Mesenchymal stem cell (in vitro differentiated cells and primary cell): Measurements from ENCODE around the gene ZNF189.

Source experiments
- DNase-seq: peaks from one replicate; pipeline ENCODE4 v3.0.0-alpha.2; 2013
- H2AFZ ChIP-seq: one replicate; pipeline ENCODE4 v1.6.1; 2013; ENCODE audit warnings: low read depth, mild to moderate bottlenecking, control low read depth, inconsistent platforms, low read length, moderate library complexity
- H2AK5ac ChIP-seq: 2 replicates; pipeline ENCODE4 v1.6.1; 2013; ENCODE audit warnings: low read length, moderate library complexity, mild to moderate bottlenecking, inconsistent platforms; ENCODE audit not compliant: severe bottlenecking
- H2BK120ac ChIP-seq: one replicate; pipeline ENCODE4 v1.6.1; 2013; ENCODE audit warnings: low read depth, mild to moderate bottlenecking, inconsistent platforms, low read length, moderate library complexity
- H2BK12ac ChIP-seq, 2 experiments: one replicate each; pipeline ENCODE4 v1.6.1; 2013; ENCODE audit warnings: inconsistent platforms in 2 of 2, low read length in 2 of 2, mild to moderate bottlenecking in 2 of 2, moderate library complexity in 2 of 2, control low read depth in 1 of 2
- H2BK15ac ChIP-seq: one replicate; pipeline ENCODE4 v1.6.1; 2013; ENCODE audit warnings: mild to moderate bottlenecking, low read depth, inconsistent platforms; ENCODE audit not compliant: poor library complexity, severe bottlenecking
- H2BK5ac ChIP-seq: 2 replicates; pipeline ENCODE4 v1.6.1; 2013; ENCODE audit warnings: low read depth, mild to moderate bottlenecking, low read length, control low read depth, inconsistent platforms; ENCODE audit not compliant: poor library complexity, severe bottlenecking
- H3K14ac ChIP-seq, 2 experiments: one replicate each; pipeline ENCODE4 v1.6.1; 2013; ENCODE audit warnings: inconsistent platforms in 2 of 2, low read length in 2 of 2, control low read depth in 1 of 2, mild to moderate bottlenecking in 1 of 2, moderate library complexity in 1 of 2
- H3K18ac ChIP-seq, 2 experiments: one replicate each; pipeline ENCODE4 v1.6.1; 2013; ENCODE audit warnings: inconsistent platforms in 2 of 2, low read length in 2 of 2, control low read depth in 1 of 2, low read depth in 1 of 2, mild to moderate bottlenecking in 1 of 2
- H3K23ac ChIP-seq, 2 experiments: one replicate each; pipeline ENCODE4 v1.6.1; 2013; ENCODE audit warnings: inconsistent platforms in 2 of 2, low read length in 2 of 2, mild to moderate bottlenecking in 2 of 2, moderate library complexity in 2 of 2, control low read depth in 1 of 2
- H3K27ac ChIP-seq: 2 replicates; pipeline ENCODE4 v1.5.1; 2013; ENCODE audit warnings: mild to moderate bottlenecking, moderate library complexity, low read length, control low read depth, inconsistent platforms; ENCODE audit not compliant: poor library complexity, severe bottlenecking
- H3K27me3 ChIP-seq, 2 experiments: 2 replicates each; pipeline versions ENCODE4 v1.6.1 to v1.7.0; 2013; ENCODE audit warnings: low read length in 2 of 2, mild to moderate bottlenecking in 2 of 2, moderate library complexity in 2 of 2, control low read depth in 1 of 2, inconsistent platforms in 1 of 2; ENCODE audit not compliant: control insufficient read depth in 1 of 2, insufficient read depth in 1 of 2
- H3K36me3 ChIP-seq, 2 experiments: 2 replicates each; pipeline versions ENCODE4 v1.6.1 to v1.7.0; 2013; ENCODE audit warnings: low read length in 2 of 2, control low read depth in 1 of 2, inconsistent platforms in 1 of 2, low read depth in 1 of 2, mild to moderate bottlenecking in 1 of 2; ENCODE audit not compliant: insufficient read depth in 2 of 2, control insufficient read depth in 1 of 2
- H3K4ac ChIP-seq, 2 experiments: one replicate each; pipeline ENCODE4 v1.6.1; 2013; ENCODE audit warnings: inconsistent platforms in 2 of 2, low read length in 2 of 2, mild to moderate bottlenecking in 2 of 2, moderate library complexity in 2 of 2, control low read depth in 1 of 2, low read depth in 1 of 2
- H3K4me1 ChIP-seq: 2 replicates; pipeline ENCODE4 v1.6.1; 2013; ENCODE audit warnings: low read depth, low read length, control low read depth; ENCODE audit not compliant: control insufficient read depth, insufficient read depth
- H3K4me2 ChIP-seq: 2 replicates; pipeline ENCODE4 v1.6.1; 2013; ENCODE audit warnings: low read length, mild to moderate bottlenecking, inconsistent platforms; ENCODE audit not compliant: poor library complexity, severe bottlenecking
- H3K4me3 ChIP-seq, 2 experiments: 2 replicates each; pipeline versions ENCODE4 v1.5.1 to v1.7.0; 2013; ENCODE audit warnings: low read length in 2 of 2, mild to moderate bottlenecking in 2 of 2, control low read depth in 1 of 2, low read depth in 1 of 2; ENCODE audit not compliant: insufficient read depth in 1 of 2
- H3K79me1 ChIP-seq: replicated peaks from 2 replicates; pipeline ENCODE4 v1.6.1; 2013; ENCODE audit warnings: mild to moderate bottlenecking, control low read depth, low read length, inconsistent platforms; ENCODE audit not compliant: poor library complexity, severe bottlenecking
- H3K9ac ChIP-seq: 2 replicates; pipeline ENCODE4 v1.7.0; 2013; ENCODE audit warnings: mild to moderate bottlenecking, low read length, moderate library complexity
- H3K9me3 ChIP-seq: 2 replicates; pipeline ENCODE4 v1.7.0; 2013; ENCODE audit warnings: mild to moderate bottlenecking, low read length; ENCODE audit not compliant: control insufficient read depth
- H4K8ac ChIP-seq: one replicate; pipeline ENCODE4 v1.6.1; 2013; ENCODE audit warnings: inconsistent platforms, mild to moderate bottlenecking, low read length, moderate library complexity
- H4K91ac ChIP-seq: one replicate; pipeline ENCODE4 v1.6.1; 2013; ENCODE audit warnings: mild to moderate bottlenecking, low read length, inconsistent platforms
- WGBS: methylation state at CpG from one replicate; pipeline ENCODE4 v1.1.7; 2013; ENCODE audit warnings: mixed read lengths; 5-methylcytosine and 5-hydroxymethylcytosine counted together

The ZNF189 gene

GRCh38 chr9:101367323-101367722 is 31.3 kb upstream of the ZNF189 start:
- Histone ChIP-seq H2BK15ac (no peak overlapping the region), H3K27ac (no peak overlapping the region), H4K8ac (no peak overlapping the region), H3K9me3 (no peaks in the 10 kb centered on the region), H3K4me2 (no peak overlapping the region), H3K27me3 (no peaks in the 10 kb centered on the region), H3K4me3 (no peak overlapping the region), H3K18ac (no peak overlapping the region), H2BK12ac (no peak overlapping the region), H4K91ac (no peak overlapping the region), H3K14ac (no peak overlapping the region), H2BK120ac (no peak overlapping the region), H2BK5ac (no peak overlapping the region), H2AFZ (no peak overlapping the region), H2AK5ac (no peak overlapping the region), H3K9ac (no peak overlapping the region), H3K4ac (no peak overlapping the region), H3K23ac (no peak overlapping the region), H3K79me1 (no peaks in the 10 kb centered on the region), H3K4me1 (peaks cover 2% of the 10 kb centered on the region), H3K36me3 (no peaks in the 10 kb centered on the region)
- 89% methylated on average over 1 of the region's 3 CpGs for whole genome bisulfite sequencing
- DNase-seq = no peak

- no peaks in the 10 kb centered on the region for H3K36me3 ChIP-seq
- H2BK120ac ChIP-seq = no peak overlapping the region
- no peak overlapping the region for H3K4me3 ChIP-seq
- no peak overlapping the region for H3K4me2 ChIP-seq
- no peak overlapping the region for H3K23ac ChIP-seq
- H2AK5ac ChIP-seq = no peak overlapping the region
- no peak overlapping the region for H3K4ac ChIP-seq
- H3K18ac ChIP-seq = no peak overlapping the region
- no peak overlapping the region for H2BK5ac ChIP-seq
- DNase-seq = no peak
- H3K4me1 ChIP-seq = peaks cover 2% of the 10 kb centered on the region
- H4K8ac ChIP-seq = no peak overlapping the region
- H4K91ac ChIP-seq = no peak overlapping the region
- no peak overlapping the region for H3K9ac ChIP-seq
- no peaks in the 10 kb centered on the region for H3K9me3 ChIP-seq
- no peak overlapping the region for H2AFZ ChIP-seq
- no peak overlapping the region for H2BK12ac ChIP-seq
- no CpG with 5 or more reads among the region's 2 CpGs for WGBS
- H2BK15ac ChIP-seq = no peak overlapping the region
- H3K79me1 ChIP-seq = no peaks in the 10 kb centered on the region
- no peaks in the 10 kb centered on the region for H3K27me3 ChIP-seq
- peak overlapping the region; percentile 50 for H3K27ac ChIP-seq
- H3K14ac ChIP-seq = no peak overlapping the region
These were observed 29.4 kb upstream of the ZNF189 start for GRCh38 chr9:101369286-101369685.

GRCh38 chr9:101369884-101370531 is 28.6 kb upstream of the ZNF189 start:
- Histone ChIP-seq H2BK120ac (no peak overlapping the region), H2AK5ac (no peak overlapping the region), H3K9me3 (no peaks in the 10 kb centered on the region), H3K4me3 (no peak overlapping the region), H3K27ac (no peak overlapping the region), H3K9ac (no peak overlapping the region), H3K4me2 (no peak overlapping the region), H3K23ac (no peak overlapping the region), H2BK5ac (no peak overlapping the region), H3K14ac (no peak overlapping the region), H3K27me3 (no peaks in the 10 kb centered on the region), H3K4me1 (peaks cover 2% of the 10 kb centered on the region), H3K4ac (no peak overlapping the region), H3K79me1 (no peaks in the 10 kb centered on the region), H3K36me3 (no peaks in the 10 kb centered on the region), H2BK12ac (no peak overlapping the region), H3K18ac (no peak overlapping the region), H2AFZ (no peak overlapping the region), H2BK15ac (no peak overlapping the region), H4K91ac (no peak overlapping the region), H4K8ac (no peak overlapping the region)
- no peak for DNase-seq
- no CpG with 5 or more reads among the region's 2 CpGs for WGBS

- Histone ChIP-seq H3K4me1 (peaks cover 3% of the 10 kb centered on the region), H2AK5ac (no peak overlapping the region), H3K9me3 (no peaks in the 10 kb centered on the region), H3K4me2 (no peak overlapping the region), H2AFZ (no peak overlapping the region), H3K18ac (no peak overlapping the region), H4K8ac (no peak overlapping the region), H3K27ac (no peak overlapping the region), H2BK15ac (no peak overlapping the region), H2BK12ac (no peak overlapping the region), H3K9ac (no peak overlapping the region), H2BK120ac (no peak overlapping the region), H4K91ac (no peak overlapping the region), H3K14ac (no peak overlapping the region), H2BK5ac (no peak overlapping the region), H3K23ac (no peak overlapping the region), H3K36me3 (no peaks in the 10 kb centered on the region), H3K79me1 (peaks cover 1% of the 10 kb centered on the region), H3K27me3 (no peaks in the 10 kb centered on the region), H3K4ac (no peak overlapping the region), H3K4me3 (no peak overlapping the region)
- 80% methylated on average over 1 of the region's 3 CpGs for WGBS
- DNase-seq = no peak
These were observed 26.8 kb upstream of the ZNF189 start for GRCh38 chr9:101371813-101372212.
